GM21737 (cell line): ENCODE measurements around the gene HLTF.
A peak's percentile ranks its signal among the peaks of the same experiment; 100 is the strongest.
"Not testable (repeated sequence)": the region's sequence is repeated elsewhere in the genome, so short reads cannot be mapped to it uniquely, and the experiment has no call there.

ENCODE experiments used
- ATAC-seq: cut with Tn5 transposase; IDR thresholded peaks from one replicate; pipeline ENCODE4 v1.9.1; 2021; ENCODE audit warnings: mild to moderate bottlenecking, moderate library complexity; ENCODE audit not compliant: unreplicated experiment

HLTF gene

GRCh38 chr3:149086232-149086988, at the start of gene HLTF:
Gene HLTF, minus strand, starts transcription at chr3:149086533. Its CDS starts 197 bp downstream, at chr3:149086336.
- ATAC-seq: peak; percentile 99

- no peak for ATAC-seq
These were observed 48.2 kb upstream of the HLTF start for GRCh38 chr3:149134575-149134974.

- no peak for ATAC-seq
These were observed 45.3 kb upstream of the HLTF start for GRCh38 chr3:149131589-149131988.

- ATAC-seq: peak; percentile 97
These were observed 43.2 kb upstream of the HLTF start, which contains the start of gene HPS3 for GRCh38 chr3:149129326-149130205. Gene HPS3, plus strand, starts transcription at chr3:149129638. Its CDS starts 86 bp downstream, at chr3:149129724.

GRCh38 chr3:149128821-149129220, 42.5 kb upstream of the HLTF start:
- ATAC-seq: no peak

GRCh38 chr3:149122721-149123578, 36.6 kb upstream of the HLTF start:
- ATAC-seq: no peak

GRCh38 chr3:149120051-149120972, 34.0 kb upstream of the HLTF start:
- peak; percentile 81 for ATAC-seq

- no peak for ATAC-seq
These were observed 33.1 kb upstream of the HLTF start for GRCh38 chr3:149119466-149119865.

- ATAC-seq: no peak
These were observed 32.4 kb upstream of the HLTF start for GRCh38 chr3:149118724-149119123.

- no peak for ATAC-seq
These were observed 28.8 kb upstream of the HLTF start for GRCh38 chr3:149115114-149115513.

GRCh38 chr3:149114458-149114857, 28.1 kb upstream of the HLTF start:
- ATAC-seq: no peak

GRCh38 chr3:149104484-149104883, 18.2 kb upstream of the HLTF start:
- ATAC-seq: no peak

- ATAC-seq: no peak
These were observed 15.3 kb upstream of the HLTF start for GRCh38 chr3:149101641-149102040.

GRCh38 chr3:149101154-149101553, 14.8 kb upstream of the HLTF start:
- no peak for ATAC-seq

GRCh38 chr3:149097987-149098386, 11.7 kb upstream of the HLTF start:
- ATAC-seq: not testable (repeated sequence)

- peak; percentile 85 for ATAC-seq
These were observed 9.2 kb upstream of the HLTF start for GRCh38 chr3:149095487-149095886.

GRCh38 chr3:149091983-149092382, 5.7 kb upstream of the HLTF start:
- ATAC-seq: no peak

- no peak for ATAC-seq
These were observed 4.6 kb upstream of the HLTF start for GRCh38 chr3:149090907-149091306.

- no peak for ATAC-seq
These were observed 4.1 kb upstream of the HLTF start for GRCh38 chr3:149090461-149090860.

- ATAC-seq: no peak
These were observed 3.1 kb upstream of the HLTF start for GRCh38 chr3:149089395-149089794.
